KOPT-K1 (cell line): Measurements from ENCODE around the gene ABTB1.
A peak's percentile ranks its signal among the peaks of the same experiment; 100 is the strongest.

ENCODE experiments used
- H3K27ac ChIP-seq: fragments of 200-600 bp; sonication (generic); 2 replicates; pipeline ENCODE4 v1.5.1; 2016; ENCODE audit warnings: antibody characterized with exemption, mild to moderate bottlenecking, low read depth, low read length; ENCODE audit not compliant: poor library complexity, severe bottlenecking
- H3K36me3 ChIP-seq: fragments of 200-600 bp; sonication (generic); 2 replicates; pipeline ENCODE4 v1.5.1; 2017; ENCODE audit warnings: antibody characterized with exemption, mild to moderate bottlenecking, low read length, moderate library complexity; ENCODE audit not compliant: insufficient read depth
- H3K9me3 ChIP-seq: fragments of 200-600 bp; sonication (generic); 2 replicates; pipeline ENCODE4 v1.5.1; 2017; ENCODE audit warnings: antibody characterized with exemption, low read length, mild to moderate bottlenecking; ENCODE audit not compliant: insufficient read depth, poor library complexity, severe bottlenecking

Gene ABTB1

DNA sequence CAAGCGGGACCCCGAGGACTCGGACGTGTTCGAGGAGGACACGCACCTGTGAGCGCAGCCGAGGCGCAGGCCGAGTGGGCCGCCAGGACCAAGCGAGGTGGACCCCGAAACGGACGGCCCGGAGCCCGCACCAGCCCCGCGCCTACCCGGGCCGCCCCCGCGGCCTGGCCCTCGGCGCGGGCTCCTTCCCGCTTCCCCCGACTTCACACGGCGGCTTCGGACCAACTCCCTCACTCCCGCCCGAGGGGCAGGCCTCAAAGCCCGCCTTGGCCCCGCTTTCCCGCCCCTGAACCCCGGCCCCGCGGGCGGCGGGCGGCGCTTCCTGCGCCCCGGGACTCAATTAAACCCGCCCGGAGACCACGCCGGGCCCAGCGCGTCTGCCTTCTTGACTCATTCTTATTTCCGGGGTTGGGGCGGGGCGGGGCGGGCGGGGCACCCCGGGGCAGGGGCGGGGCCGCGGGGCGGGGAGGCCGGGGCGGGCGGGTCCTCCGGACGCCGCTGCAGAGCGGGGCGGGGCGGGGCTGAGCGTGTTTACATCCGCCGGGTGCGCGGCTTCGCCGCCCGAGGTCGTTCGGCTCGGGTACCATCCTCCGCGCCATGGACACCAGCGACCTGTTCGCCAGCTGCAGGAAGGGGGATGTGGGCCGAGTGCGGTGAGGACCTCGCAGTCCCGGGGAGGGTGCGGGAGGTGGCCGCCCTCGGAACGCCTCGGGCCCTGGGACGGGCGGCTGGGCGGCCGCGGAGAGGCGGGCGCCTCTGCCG, at the start of gene ABTB1:
Gene ABTB1 (plus strand): TSS at position 524 of the 762 bp plus-strand sequence. CDS start 74 bp downstream, at position 598.
- H3K27ac ChIP-seq: peak within 1 kb of the TSS; percentile 93
- no peaks in the 10 kb centered on the region for H3K36me3 ChIP-seq
- no peaks in the 10 kb centered on the region for H3K9me3 ChIP-seq

DNA sequence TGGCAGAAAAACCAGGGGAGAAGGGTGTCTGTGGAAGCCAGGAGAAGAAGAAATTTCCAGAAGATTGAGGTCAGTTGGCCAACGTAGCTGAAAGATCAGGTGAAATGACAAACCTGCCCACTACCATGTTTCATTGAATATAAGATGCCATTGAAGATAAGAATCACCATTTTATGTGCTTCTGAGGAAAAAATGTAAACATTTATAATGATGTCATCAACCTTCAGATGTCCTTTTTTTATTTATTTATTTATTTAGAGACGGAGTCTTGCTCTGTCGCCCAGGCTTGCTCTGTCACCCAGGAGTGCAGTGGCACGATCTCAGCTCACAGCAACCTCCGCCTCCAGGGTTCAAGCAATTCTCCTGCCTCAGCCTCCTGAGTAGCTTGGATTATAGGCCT, 48.7 kb upstream of the ABTB1 start:
- Histone ChIP-seq H3K27ac (no peak overlapping the region), H3K9me3 (no peaks in the 10 kb centered on the region), H3K36me3 (peaks cover 45% of the 10 kb centered on the region)

DNA sequence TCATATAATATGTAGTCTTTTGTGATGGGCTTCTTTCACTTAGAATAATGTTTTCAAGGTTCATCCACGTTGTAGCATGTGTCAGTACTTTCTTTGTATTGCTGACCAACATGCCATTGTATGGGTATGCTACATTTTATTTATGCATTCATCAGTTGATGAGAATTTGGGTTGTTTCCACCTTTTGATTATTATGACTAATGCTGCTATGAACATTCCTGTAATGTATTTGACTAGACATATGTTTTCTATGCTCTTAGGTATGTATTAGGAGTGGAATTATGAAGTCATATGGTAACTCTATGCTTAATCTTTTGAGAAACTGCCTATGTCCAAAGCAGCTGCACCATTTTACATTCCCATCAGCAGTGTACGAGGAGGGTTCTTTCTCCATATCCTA, 46.9 kb upstream of the ABTB1 start:
- no peak overlapping the region for H3K27ac ChIP-seq
- no peaks in the 10 kb centered on the region for H3K9me3 ChIP-seq
- H3K36me3 ChIP-seq: peaks cover 28% of the 10 kb centered on the region

DNA sequence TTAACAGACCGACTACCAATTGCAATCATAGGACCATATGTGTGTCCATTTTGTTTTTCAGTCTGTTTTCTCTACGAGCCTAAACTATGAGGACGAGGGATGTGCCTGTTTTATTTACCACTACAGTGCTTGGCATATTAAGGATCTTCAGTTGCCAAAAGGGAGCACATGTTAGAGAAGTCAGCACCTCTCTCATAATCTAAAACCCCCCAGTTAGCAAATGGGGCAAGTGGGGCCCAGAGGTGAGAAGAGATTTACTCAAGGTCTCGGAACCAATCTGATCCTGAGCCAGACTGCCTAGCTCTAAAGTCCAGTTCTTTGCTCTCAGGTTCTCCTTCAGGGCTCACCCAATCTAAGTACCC, 44.3 kb upstream of the ABTB1 start:
- H3K9me3 ChIP-seq: no peaks in the 10 kb centered on the region
- peaks cover 2% of the 10 kb centered on the region; the same call in 1 of the 2 replicates for H3K36me3 ChIP-seq
- H3K27ac ChIP-seq: no peak overlapping the region

DNA sequence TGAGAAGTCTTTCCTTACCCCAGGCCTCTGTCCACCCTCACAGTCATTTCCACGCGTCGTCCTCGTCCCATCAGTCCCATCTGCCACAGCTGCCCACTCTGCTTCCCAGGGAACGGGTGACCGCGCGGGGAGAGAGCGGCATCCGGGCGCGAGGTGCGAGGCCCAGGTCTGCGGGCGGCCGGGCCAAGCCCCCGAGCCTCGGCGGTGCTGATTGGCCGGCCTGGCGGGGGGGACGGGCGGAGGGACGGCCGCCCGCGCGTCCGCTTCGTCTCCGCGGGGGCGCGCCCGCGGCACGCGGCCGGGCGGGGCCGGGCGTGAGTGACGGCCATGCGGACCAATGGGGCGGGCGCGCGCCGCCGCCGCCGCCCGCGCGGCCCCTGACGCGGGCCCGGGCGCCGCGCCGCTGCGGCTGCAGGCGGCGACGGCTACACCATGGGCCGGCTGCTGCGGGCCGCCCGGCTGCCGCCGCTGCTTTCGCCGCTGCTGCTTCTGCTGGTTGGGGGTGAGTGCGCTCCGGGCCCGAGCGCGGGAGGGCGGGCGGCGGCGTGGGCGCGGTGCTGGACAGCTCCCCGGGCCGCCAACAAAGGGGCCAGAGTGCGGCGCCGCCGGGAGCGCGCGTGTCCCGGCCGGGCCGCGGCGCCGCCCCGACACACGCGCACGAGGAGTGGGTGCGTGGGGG, 43.8 kb upstream of the ABTB1 start, which contains the start of gene PODXL2:
Gene PODXL2 (plus strand): TSS at position 398 of the 679 bp plus-strand sequence. CDS start 35 bp downstream, at position 433.
- H3K27ac ChIP-seq: no peak within 1 kb of the TSS
- no peaks in the 10 kb centered on the region for H3K36me3 ChIP-seq
- H3K9me3 ChIP-seq: no peaks in the 10 kb centered on the region

DNA sequence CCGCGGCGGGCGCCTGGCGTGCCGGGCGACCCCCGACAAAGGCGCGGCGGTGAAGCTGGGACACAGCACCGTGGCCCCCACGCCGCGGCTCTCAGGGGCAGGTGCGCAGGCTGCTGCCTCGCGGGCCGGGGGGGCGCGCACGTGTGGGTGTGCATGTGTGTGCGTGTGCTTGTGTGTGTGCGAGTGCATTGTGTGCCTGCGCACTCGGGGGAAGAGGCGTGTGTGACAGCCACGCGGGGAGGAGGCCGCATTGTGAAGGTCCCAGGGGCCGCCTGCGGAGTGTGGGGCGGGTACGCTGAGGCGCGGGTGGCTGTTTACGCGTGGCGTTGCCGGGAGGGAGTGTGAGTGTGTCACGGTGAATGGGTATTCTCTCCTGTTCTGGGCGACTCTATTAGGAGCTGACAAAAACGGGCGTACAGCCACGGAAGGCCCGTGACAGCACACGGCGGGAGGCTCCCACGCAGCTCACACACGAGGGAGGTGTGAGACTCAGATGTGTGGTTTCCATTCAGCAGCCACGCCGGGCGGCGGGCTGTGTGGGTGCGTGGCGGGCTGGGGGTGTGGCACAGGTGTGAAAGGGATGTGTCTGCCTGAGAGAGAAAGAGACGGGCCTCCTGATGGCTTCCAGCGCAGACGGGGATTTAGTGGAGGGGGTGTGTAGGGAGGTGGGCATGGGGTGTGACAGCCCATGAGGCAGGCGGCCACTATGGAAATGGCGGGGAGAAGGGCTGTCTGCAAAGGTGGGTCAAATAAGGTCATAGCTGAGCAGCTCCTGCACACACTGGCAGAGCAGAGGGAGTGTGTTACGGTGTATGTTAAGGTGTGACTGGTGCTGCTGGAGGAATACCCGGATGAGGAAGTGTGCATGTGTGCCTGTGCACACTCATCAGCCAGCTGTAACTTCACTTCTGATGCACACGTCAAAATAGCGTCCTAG, 43.0 kb upstream of the ABTB1 start:
- Histone ChIP-seq H3K27ac (no peak overlapping the region), H3K36me3 (no peaks in the 10 kb centered on the region), H3K9me3 (no peaks in the 10 kb centered on the region)

DNA sequence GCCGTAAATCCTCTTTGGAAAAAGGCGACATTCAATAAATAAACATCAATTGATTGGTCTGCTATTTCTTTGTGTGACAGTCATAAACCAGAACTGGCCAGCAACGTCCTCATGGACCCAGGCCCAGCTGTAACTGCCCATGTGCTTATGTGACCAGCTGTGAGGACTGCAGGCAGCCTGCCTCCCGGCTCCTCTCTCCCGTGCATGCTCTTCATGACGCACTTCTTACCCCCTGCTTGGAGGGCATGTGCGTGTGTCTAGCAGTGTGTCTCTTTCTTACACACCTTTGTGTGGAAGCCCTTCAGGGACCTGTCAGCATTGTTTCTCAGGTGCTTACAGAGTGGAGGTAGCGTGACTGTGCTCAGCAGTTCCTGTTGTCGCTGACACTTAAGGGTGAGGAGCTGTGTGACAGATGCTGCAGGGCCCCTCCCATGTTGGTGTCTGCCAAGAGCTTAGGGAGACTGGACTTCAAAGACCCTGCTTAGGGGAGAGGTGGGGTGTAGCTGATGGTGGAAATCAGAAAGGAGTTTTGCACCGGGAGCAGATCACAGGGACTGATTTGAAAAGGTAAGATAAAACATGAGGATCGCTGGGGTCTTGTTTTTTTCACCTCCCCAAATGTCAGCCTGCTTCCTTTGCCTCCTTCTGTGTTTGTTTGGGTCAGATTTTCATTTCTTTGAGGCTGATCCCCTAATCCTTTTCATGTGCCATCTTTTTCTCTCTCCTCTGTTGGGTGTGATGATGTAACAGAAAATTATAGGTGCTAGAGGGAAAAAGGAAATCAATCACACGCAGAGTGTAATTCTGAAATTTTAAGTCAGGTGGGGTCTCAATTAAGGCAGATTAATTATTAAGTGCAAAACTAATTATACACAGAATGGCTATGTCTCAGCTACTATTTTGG, 41.7 kb upstream of the ABTB1 start:
- no peak overlapping the region for H3K27ac ChIP-seq
- H3K36me3 ChIP-seq: no peaks in the 10 kb centered on the region
- H3K9me3 ChIP-seq: no peaks in the 10 kb centered on the region

DNA sequence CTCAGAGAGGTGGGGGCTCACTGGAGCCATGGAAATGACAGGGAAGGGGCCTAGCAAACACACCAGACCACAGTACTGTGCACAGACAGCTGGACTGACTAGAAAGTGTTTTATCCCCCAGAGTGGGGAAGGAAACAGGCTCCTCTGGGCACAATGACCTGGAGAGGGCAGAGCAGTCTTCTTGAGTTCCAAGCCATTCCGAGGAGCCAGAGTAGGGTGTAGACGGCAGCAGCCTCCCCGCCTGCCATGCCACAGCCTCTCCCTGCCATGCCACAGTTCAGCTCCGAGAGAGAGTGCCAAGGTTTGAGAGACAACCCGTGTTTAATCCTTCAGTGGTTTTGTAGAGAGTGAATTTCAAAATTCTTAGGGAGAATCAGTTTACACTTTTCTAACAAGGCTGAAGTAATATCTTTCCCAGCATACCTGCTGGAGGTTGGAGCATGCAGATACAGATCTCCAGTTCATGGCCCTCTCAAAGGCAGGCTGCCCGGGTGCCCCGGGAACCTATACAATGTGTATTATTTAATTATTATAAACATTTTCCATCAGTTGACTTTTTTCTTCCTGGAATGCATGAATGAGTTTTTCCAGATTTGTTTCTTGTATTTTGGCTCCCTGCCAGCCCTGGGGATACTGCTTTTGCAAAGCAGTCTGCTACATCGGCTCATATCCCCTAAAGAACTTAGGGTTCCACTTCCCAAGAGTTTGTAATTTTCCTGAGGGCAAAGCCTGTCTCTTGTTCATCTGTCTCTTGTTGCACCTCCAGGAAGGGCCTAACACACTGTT, 40.5 kb upstream of the ABTB1 start:
- Histone ChIP-seq H3K27ac (no peak overlapping the region), H3K36me3 (no peaks in the 10 kb centered on the region), H3K9me3 (no peaks in the 10 kb centered on the region)

DNA sequence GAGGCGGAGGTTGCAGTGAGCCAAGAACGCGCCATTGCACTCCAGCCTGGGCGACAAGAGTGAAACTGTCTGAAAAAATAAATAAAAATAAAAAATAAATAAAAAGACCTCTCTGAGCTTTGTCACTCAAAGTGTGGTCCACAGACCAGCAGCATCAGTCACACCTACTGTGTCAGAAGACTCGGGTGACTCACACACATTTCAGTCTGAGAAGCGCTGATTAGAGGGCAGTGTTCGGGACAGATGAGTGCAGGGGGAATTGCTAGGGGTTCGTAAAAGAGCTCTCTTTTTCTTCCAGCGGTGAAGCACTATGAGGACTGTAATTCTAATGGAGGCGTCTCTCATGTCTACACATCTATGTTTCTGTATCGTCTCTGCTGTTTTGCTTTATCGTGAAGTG, 38.1 kb upstream of the ABTB1 start:
- no peaks in the 10 kb centered on the region for H3K36me3 ChIP-seq
- H3K9me3 ChIP-seq: no peaks in the 10 kb centered on the region
- no peak overlapping the region for H3K27ac ChIP-seq

DNA sequence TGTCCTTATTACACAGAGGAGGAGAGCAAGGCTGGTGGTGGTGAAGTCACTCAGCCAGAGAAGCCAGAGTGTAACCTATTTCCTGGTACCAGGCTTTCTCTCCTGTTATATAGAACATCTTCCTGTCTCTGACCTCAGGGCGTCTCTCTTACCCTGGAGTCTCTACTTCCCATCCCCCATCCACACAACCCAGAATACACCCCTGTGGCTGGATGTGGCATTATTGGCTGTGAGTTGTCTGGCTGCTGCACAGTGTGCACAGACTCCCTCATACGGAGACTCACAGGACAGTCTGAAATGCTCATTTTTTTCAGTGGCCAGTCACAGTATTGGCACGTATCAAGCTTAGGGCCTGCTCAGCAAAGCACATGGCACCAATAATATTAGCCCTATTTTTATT, 35.2 kb upstream of the ABTB1 start:
- no peaks in the 10 kb centered on the region for H3K36me3 ChIP-seq
- H3K27ac ChIP-seq: no peak overlapping the region
- no peaks in the 10 kb centered on the region for H3K9me3 ChIP-seq

DNA sequence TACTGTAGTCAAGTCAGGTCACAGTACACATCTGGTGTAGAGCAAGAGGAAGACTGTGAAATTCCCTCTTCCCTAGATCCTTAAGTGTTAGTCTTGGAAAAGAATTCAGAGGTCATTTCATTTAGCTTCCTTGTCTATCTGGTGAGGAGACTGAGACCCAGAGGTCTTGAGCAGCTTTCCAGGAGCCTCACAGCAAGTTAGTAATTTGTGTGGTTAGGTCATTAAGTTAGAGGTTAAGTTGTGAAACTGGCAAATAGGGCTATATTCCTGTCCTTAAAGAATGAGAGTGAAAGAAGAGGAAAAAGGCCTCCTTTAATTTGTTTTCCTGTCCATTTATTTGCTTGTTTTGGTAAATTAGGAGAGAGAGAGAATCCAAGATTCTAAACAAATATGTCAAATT, 34.8 kb upstream of the ABTB1 start:
- Histone ChIP-seq H3K27ac (no peak overlapping the region), H3K9me3 (no peaks in the 10 kb centered on the region), H3K36me3 (no peaks in the 10 kb centered on the region)

DNA sequence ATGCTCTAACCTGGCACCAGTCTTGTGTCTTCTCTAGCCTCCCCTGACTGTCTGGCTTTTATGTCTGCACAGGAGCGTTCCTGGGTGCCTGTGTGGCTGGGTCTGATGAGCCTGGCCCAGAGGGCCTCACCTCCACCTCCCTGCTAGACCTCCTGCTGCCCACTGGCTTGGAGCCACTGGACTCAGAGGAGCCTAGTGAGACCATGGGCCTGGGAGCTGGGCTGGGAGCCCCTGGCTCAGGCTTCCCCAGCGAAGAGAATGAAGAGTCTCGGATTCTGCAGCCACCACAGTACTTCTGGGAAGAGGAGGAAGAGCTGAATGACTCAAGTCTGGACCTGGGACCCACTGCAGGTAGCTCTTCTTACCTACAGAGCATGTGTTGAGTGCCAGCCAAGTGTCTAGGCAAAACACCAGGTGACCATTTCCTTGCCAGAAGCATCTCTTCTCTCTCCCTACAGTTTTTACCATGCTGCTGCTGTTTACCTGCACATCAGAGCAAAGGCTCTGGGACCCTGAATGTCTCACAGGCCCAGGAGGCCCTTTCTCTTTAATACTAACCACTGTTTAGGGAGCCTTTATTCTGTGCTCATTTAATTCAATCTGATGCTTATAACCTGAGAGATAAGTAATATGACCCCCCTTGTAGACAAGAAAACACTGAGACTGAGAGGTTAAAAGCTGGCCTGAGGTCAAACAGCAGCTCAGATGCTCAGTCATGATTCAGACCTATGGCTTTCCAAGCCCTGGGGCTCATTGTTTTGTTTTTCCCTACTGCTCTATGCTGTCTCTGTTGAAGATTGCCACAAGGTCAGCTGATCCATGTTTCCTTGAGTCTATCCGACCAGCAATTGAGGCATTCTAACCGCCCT, 33.3 kb upstream of the ABTB1 start:
- H3K36me3 ChIP-seq: no peaks in the 10 kb centered on the region
- no peak overlapping the region for H3K27ac ChIP-seq
- no peaks in the 10 kb centered on the region for H3K9me3 ChIP-seq

DNA sequence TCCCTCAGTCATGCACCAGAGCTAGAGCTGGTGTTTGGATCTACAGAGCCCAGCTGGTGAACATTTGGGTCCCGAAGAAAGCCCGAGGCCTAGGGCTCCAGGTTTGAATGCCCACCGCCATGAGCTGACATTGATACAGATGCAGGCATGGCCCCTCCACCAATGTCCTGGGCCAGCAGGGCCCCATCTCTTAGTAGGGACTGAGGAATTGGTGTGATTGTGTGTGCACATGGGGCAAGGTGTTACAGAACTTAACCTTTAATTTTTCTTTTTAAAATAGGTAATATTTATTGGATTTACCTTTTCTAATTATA, 32.8 kb upstream of the ABTB1 start:
- H3K27ac ChIP-seq: no peak overlapping the region

More for the DNA sequence above, 32.8 kb upstream of the ABTB1 start:
- Histone ChIP-seq H3K9me3 (no peaks in the 10 kb centered on the region), H3K36me3 (no peaks in the 10 kb centered on the region)
